Lower leg skin (tissue), 4 donors: Measurements from ENCODE around the gene ABCB9. TPM values are rescaled to one million over a fixed set of nuclear protein-coding genes. Genes with fewer than 3 reads are reported as not detected.
A peak's percentile ranks its signal among the peaks of the same experiment; 100 is the strongest.

Experiments
- DNase-seq, 2 donors: peaks; one replicate each; pipeline ENCODE4 v3.0.0-alpha.2; 2019; ENCODE audit warnings: low spot score in 2 of 2
- H3K4me3 ChIP-seq: fragments of 200-600 bp; sonication (generic); 2 replicates; pipeline ENCODE4 v1.5.1; 2017; ENCODE audit warnings: mild to moderate bottlenecking, low read depth; ENCODE audit not compliant: poor library complexity, severe bottlenecking
- POLR2A ChIP-seq, 2 donors: fragments of 450-650 bp; IDR thresholded peaks; one replicate each; pipeline ENCODE4 v1.6.1; 2016 to 2017; ENCODE audit warnings: antibody characterized with exemption in 2 of 2, mild to moderate bottlenecking in 1 of 2, moderate library complexity in 1 of 2
- WGBS, 2 donors: methylation state at CpG; one replicate each; pipeline ENCODE4 v1.1.5; 2018; 5-methylcytosine and 5-hydroxymethylcytosine counted together
- intact Hi-C: fragments of 100-400 bp; cut with DNase I; formaldehyde crosslinking; loops from one replicate; pipeline ENCODE4 v1.15.0; 2023; ENCODE audit warnings: low total_unique reads
- total RNA-seq, 4 donors: library from RNA; depleted of rRNA; stranded (reverse); fragments of >200 nt; gene quantifications; one replicate each; pipeline ENCODE4 v1.1.0, GENCODE V29; 2016
- TF ChIP-seq, protein P1 (sequence below), 3 donors: fragments of 450-650 bp; IDR thresholded peaks; one replicate each; pipeline ENCODE4 v1.5.1; 2016; ENCODE audit warnings: antibody characterized with exemption in 3 of 3, mild to moderate bottlenecking in 3 of 3, moderate library complexity in 2 of 3

ABCB9 gene
- total RNA-seq, 4 donors from 2014 or later, result 3.4 to 10.2 (median 7.2) TPM

DNA sequence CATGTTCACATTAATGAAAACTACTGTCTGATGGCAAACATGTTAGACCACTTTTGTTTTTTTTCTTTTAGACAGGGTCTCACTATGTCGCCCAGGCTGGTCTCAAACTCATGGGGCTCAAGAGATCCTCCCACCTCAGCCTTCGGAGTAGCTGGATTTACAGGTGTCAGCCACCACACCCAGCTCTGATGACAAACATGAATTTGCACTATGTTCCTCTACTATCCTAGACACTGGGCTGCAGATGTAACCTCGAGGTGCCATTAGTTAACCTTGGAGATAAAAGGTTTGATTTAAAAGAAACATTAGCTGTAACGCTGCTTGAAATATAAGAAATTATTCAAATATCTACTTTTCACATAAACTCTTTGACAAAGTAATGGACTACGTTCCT, 78.4 kb downstream of the ABCB9 start:
- no peak overlapping the region for H3K4me3 ChIP-seq
- intact Hi-C loops, result no loop called here
- no peak for DNase-seq
- no peak for TF ChIP-seq POLR2A (IDR thresholded peaks at IDR 0.05)
- TF ChIP-seq, protein P1, sequence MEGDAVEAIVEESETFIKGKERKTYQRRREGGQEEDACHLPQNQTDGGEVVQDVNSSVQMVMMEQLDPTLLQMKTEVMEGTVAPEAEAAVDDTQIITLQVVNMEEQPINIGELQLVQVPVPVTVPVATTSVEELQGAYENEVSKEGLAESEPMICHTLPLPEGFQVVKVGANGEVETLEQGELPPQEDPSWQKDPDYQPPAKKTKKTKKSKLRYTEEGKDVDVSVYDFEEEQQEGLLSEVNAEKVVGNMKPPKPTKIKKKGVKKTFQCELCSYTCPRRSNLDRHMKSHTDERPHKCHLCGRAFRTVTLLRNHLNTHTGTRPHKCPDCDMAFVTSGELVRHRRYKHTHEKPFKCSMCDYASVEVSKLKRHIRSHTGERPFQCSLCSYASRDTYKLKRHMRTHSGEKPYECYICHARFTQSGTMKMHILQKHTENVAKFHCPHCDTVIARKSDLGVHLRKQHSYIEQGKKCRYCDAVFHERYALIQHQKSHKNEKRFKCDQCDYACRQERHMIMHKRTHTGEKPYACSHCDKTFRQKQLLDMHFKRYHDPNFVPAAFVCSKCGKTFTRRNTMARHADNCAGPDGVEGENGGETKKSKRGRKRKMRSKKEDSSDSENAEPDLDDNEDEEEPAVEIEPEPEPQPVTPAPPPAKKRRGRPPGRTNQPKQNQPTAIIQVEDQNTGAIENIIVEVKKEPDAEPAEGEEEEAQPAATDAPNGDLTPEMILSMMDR (IDR thresholded peaks at IDR 0.05), result no peak
- WGBS, 2 donors, result 39 to 45% methylated on average over 5 of the region's 5 CpGs

DNA sequence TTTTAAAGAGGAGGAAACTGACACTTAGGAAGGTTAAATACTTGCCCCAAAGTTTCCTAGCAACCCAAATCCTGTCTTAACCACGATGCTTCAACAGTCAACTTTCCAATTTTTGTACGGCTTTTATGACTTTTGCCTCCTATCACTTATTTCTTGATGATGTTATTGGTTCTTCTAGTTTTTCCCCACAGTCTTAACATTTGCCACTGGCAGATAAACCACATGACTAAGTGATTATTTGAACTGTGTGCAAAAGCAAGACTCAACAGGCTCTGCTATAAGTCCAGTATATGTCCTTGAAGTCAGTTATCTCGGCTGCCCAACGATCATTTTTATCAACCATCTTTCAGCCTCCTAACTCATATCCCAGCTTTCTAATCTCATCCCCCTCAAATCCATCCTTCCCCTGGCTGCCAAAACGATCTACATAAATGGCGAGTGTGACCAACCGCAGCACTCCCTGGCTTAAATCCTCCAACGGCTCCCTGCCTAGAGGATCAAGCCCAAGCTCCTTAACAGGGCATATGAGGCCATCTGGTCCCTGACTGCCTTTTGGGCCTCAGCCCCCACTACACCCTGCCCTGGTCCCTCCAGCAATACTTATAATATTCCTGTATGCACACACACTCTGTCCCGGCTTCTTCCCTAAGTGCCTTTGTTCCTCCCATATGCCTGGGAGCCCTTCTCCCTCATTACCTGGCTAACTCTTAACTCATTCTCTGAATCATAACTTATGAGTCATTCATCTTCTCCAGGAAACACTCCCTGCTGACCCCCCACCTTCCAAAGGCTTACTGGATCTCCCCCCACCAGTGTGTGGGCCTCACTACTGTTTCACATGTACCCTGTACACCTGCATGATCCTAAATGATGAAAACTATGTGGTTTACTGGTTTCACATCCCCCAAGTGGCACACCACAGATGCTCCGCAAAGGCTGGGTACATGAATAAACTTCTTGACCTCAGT, 79.1 kb downstream of the ABCB9 start:
- intact Hi-C loops, result no loop called here
- no peak for TF ChIP-seq POLR2A (IDR thresholded peaks at IDR 0.05)
- TF ChIP-seq, protein P1 (IDR thresholded peaks at IDR 0.05), result no peak
- H3K4me3 ChIP-seq, result no peak overlapping the region
- peak in 1 of 2 donors; percentile 77 for DNase-seq
- 36 to 49% methylated on average over 10 of the region's 10 CpGs for WGBS, 2 donors

DNA sequence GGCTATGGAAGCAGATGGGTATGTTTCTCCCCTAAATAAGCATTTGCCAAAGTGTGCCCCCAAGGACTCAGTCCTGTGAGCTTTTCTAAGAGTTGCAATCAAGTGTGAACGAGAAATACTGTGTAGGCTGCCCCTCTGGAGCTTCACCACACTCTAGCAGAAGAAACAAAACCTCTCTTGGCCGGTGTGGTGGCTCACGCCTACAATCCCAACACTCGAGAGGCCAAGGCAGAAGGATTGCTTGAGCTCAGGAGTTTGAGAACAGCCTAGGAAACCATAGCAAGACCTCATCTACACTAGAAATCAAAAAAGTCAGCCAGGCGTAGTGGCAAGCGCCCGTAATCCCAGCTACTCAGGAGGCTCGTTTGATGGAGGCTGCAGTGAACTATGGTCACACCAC, 80.1 kb downstream of the ABCB9 start:
- WGBS, 2 donors, result 81 to 88% methylated on average over 8 of the region's 8 CpGs
- H3K4me3 ChIP-seq, result no peak overlapping the region

DNA sequence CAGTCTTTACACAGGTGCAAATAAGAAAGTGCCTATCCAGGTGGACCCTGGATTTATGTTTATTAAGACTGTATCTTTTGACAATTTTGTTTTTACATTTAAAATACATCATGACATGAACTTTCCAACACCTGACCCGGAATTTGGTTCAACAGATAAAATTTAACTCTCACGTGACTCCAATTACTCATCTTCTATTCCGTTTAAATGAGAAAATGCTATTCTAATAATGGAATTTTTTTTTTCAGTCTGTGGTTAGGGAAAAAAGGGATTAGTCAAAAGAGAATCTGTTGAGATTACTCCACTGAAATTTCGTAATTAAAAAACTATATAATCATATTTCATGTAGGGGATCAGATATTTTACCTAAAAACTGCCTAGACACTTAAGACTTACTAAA, 81.4 kb downstream of the ABCB9 start:
- TF ChIP-seq POLR2A (IDR thresholded peaks at IDR 0.05), result no peak
- TF ChIP-seq, protein P1 (IDR thresholded peaks at IDR 0.05), result no peak
- DNase-seq, result no peak
- intact Hi-C loops, result no loop called here
- 64 to 67% methylated on average over 4 of the region's 4 CpGs for WGBS, 2 donors
- no peak overlapping the region for H3K4me3 ChIP-seq

More for the DNA sequence above, 80.1 kb downstream of the ABCB9 start:
- intact Hi-C loops, result no loop called here
- DNase-seq, result peak in 1 of 2 donors; percentile 42
- TF ChIP-seq POLR2A (IDR thresholded peaks at IDR 0.05), result no peak
- TF ChIP-seq, protein P1 (IDR thresholded peaks at IDR 0.05), result no peak

DNA sequence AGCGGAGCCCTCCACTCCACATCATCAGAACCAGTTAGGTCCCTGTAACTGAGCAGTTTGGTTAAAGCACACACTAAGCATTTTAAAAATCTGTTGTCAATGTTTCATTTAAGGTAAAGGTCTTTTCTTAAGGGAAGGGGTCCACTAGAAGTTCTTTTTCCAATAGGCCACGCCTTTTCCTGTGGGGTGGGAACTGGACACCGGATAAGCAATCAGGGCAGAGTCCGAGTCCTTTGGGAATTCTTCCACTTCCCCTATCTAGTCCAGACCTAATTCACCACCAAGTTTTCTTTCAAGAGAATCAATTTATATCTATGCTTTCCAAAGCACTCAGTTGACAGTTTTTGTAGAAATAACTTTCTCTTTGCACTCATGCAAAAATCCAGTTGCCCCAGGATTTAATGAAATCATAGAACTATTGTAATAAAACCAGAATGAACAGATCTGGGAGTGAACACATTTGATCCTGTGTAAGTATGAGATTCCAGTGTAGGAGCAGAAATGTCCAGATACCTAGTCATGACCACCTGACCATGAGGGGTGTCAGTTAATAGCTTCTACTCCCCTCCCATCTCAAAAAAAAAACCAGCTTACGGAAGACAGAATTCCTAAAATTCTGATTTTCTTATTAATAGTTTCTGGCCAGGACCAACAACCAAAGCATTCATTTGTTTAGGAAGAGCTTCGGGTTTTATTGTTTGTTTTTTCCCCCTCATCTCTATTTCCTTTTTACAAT, 82.0 kb downstream of the ABCB9 start:
- H3K4me3 ChIP-seq, result no peak overlapping the region
- intact Hi-C loops, result no loop called here
- WGBS, 2 donors, result 69 to 72% methylated on average over 6 of the region's 6 CpGs

More for the DNA sequence above, 82.0 kb downstream of the ABCB9 start:
- DNase-seq, result peak in 1 of 2 donors; percentile 57
- TF ChIP-seq, protein P1 (IDR thresholded peaks at IDR 0.05), result no peak
- no peak for TF ChIP-seq POLR2A (IDR thresholded peaks at IDR 0.05)
